Stimulated activated CD8-positive, alpha-beta memory T cell treated with anti-CD3 and anti-CD28 coated beads, Interleukin-2, amount 100 ng/mL, for 1 hour (primary cell): Measurements from ENCODE around the gene MGA.
"Not testable (repeated sequence)": the region's sequence is repeated elsewhere in the genome, so short reads cannot be mapped to it uniquely, and the experiment has no call there.

Experiments
- DNase-seq, 2 donors: peaks; one replicate each; pipeline ENCODE4 v3.0.0-alpha.2; 2020; ENCODE audit warnings: low read depth in 2 of 2

MGA gene

DNA sequence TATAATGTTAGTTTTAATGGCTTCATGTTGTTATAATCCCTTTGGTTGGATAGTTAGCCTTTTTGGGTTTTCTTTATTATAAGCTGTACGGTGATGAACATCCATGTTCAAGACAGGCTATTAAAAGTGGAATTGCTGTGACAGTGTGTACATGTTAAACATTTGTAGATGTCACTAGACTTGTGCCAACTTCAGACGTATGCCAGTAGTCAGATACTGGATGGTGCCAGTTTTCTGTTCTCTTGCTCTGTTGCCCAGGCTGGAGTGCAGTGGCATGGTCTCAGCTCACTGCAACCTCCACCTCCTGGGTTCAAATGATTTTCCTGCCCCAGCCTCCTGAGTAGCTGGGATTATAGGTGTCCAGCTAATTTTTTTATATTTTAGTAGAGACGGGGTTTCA lies 54.1 kb downstream of the MGA start:
- no peak for DNase-seq

DNA sequence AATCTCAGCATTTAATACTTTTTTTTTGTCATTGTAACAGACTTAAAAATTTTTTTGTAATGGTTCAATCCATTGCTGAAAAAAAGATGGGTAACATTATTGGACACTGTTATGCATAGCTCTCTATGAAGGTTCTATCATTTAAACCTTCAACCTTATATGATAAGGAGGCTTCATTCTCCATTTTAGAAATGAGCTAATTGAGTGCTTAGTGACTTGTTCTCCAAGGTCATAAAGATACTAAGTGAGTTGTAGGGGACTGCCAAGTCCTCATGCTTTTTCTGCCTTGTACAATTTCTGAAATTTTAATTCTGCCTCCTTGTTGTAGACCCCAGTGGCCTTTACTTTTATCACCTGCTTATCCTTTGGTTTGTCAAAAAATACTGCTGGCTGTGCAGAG lies 56.7 kb downstream of the MGA start:
- DNase-seq, result no peak

DNA sequence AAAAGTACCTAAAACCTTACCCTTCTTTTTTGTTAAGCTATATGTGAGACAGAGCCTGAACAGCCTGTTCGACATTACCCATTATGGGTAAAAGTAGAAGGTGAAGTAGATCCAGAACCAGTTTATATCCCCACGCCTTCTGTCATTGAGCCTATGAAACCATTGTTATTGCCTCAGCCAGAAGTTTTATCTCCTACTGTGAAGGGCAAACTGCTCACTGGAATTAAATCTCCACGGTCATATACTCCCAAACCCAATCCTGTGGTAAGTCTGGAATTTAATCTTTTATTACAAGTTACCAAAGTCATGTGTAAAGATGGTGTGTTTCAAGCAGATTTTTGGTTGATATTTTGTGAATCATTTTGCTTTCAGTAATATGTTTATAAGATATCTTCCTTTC lies 66.9 kb downstream of the MGA start:
- DNase-seq, result no peak

GRCh38 chr15:41728061-41728460 lies 67.9 kb downstream of the MGA start:
- not testable (repeated sequence) for DNase-seq

GRCh38 chr15:41730543-41730942 lies 70.3 kb downstream of the MGA start:
- DNase-seq, result no peak

DNA sequence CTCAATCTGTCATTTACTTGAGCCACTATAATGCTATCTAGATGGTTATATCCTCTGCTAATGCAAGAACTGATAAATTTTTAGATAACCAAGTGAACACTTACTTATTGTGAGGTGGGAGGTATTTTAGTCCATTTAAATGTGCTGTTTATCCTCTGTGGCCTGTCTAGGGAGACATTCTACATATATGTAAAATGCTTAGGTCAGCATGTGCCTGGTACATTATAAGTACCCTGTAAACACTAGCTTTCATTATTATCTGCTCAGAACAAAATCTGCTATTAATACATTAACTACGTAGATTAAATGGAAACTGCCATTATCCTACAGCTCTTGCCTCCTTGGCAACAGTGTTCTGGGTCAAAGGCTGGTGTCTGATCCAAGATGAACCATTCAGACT lies 72.3 kb downstream of the MGA start:
- no peak for DNase-seq

DNA sequence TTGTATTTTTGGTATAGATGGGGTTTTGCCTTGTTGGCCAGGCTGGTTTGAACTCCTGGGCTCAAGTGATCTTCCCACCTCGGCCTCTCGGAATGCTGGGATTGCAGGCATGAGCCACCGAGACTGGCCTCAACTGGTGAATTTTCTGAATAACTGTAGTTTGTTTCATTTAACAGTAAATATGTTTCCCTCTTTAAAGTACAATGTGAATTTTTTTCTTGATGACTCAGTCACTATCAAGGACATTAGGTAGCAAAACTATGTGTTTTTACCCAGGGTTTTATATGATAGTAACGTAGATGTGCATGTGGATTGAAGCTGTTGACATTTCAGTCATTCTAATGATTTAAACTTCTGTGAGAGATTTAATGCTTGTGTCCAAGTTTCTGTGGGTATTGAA lies 73.9 kb downstream of the MGA start:
- DNase-seq, result no peak

DNA sequence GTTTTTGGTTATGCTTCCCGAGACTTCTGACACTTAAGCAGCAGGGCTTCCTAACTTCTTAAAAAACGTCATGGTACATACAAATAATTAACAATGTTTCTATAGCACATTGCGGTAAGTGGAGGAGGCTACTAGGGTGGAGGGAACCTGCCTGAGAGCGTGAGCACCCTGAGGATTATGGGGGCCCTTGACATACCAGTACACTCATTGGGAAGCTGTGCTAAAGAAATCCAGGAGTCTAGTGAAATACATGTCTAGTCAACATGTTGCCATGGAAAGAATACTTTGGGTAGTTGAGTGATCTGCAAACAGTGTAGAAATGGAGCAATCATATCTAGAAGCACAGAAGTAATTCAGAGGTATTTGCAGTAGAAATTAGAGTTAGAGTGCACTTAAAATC lies 74.8 kb downstream of the MGA start:
- no peak for DNase-seq

GRCh38 chr15:41735492-41735891 lies 75.3 kb downstream of the MGA start:
- DNase-seq, result not testable (repeated sequence)

- DNase-seq, result no peak
Measured at GRCh38 chr15:41746802-41747201, 86.6 kb downstream of the MGA start.

GRCh38 chr15:41756198-41756597 lies 96.0 kb downstream of the MGA start:
- DNase-seq, result no peak

- peak; percentile 18 to 20 for DNase-seq
Measured at GRCh38 chr15:41772720-41773331, 112.6 kb downstream of the MGA start.

GRCh38 chr15:41773332-41773728 lies 113.1 kb downstream of the MGA start:
- no peak for DNase-seq

DNA sequence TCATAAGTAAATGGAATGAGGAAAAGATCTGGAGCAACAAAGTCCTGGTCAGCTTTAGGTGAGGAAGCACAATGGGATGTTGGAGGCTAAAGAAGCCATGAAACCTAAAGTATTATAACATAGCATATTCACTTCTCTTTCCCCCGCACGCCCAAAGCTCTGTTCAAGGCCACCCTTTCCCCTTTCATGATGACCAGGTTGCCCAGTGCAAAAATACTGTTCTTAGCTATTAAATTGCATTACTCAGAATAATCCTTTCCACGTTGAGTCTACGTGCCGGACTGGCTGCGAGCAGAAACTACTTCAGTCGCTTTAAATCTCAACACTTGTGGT lies 113.5 kb downstream of the MGA start:
- no peak for DNase-seq

DNA sequence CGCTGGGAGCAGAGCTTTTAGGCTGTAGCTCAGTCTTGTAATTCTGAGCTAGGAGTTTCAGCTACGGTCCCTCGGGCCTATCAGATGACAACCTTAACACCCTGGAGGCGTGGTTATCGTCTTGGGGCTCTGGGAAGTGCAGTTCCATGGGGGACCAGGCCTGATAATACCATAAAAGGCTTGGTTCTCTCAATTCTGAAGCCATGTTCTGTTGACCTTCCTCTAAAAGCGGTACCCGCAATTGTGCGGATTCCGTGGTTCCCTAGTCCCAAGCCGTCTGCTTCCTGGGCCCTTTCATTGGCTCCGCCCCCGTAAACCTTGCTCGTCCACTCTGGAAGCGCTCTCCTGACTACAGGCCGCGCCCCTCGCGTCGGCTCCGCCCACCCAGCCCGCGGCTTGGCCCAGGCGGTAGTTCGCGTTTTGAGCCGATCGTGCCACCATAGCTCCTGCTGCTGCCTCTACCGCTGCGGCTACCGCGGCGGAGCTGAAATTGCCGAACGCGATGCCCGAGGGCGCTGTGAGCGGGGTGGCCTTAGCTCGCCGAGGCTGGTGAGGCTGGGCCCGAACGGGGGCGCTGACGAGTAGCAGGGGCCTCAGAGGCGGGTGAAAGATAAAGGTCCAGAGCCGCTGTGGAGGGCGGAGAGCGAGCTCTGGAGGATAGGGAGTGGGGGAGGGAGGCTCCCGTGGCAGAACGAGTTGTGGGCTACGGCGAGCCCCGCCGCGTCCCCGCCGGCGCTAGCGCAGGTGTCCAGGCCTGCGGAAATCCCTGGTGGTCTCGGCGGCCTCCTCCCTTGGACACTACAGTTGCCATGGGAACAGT lies 114.1 kb downstream of the MGA start, which contains the start of gene MAPKBP1:
Gene MAPKBP1 (plus strand): TSS at position 423 of the 820 bp plus-strand sequence. CDS start 792 bp downstream, outside the sequence.
- peak; percentile 93 to 95 for DNase-seq

DNA sequence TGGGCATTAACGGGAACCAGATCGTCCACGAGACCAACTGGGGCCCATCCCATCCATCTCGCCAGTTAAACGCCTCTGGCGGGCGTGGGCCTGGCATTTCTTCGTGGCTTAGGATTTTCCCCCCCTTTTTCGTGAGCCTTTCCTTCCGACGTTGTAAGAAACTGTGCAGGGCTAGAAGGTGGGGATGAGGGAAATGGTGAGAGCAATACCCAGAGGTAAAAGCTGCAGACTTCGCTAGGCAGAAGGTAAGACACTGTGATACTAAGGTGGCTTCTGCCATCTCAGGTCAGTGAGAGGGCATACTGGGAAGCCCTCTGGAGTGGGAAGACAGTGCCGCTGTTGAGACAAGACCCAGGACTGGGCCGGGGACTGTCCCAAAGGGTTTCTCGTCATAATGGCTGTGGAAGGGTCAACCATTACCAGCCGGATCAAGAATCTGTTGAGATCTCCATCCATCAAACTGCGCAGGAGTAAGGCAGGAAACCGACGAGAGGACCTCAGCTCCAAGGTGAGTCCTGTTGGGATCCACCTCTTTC lies 114.7 kb downstream of the MGA start:
- DNase-seq, result no peak

DNA sequence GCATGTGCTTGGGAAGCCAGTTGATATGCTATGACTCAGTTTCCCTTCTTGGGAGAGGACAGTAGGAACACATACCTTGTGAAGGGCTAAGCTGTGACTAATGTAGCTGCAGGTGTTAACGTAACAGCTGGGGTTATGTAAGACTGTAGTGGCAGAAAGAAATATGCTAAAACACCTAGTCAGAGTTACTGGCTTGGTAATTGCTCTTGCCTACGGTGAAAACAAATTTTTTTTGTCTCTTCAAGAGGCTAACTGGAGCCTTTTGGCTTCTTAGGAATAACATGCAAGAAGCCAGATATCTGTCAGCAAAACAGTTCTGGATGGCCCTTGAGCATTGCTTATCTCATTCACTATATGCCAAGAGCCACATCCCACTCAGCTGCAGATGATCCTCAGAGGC lies 115.4 kb downstream of the MGA start:
- no peak for DNase-seq

DNA sequence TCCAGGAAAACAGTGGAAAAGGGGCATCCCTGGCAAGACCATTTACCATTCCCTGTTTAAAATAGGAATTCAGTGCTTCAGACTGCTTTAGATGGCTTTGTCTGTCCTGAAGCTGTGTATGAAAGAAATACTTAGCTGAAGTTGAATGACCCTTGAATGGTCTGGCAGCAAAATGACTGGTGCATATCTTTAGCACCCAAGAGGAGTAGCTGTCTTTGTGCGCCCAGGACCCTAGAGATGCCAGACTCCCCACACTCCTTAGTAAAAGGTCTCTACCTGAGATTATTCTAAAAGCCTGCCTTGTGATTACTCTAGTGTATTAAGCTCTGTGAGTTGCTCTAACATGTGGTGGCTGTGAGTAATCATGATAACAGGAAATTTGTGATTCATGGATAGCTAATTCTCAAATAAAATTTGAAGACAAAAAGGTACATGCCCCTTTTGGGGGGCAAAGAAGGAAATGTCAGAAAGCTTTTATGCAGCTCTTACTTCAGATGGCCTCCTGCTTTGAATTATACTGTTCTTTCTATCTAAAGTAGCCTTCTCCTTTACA lies 117.3 kb downstream of the MGA start:
- DNase-seq, result no peak

GRCh38 chr15:41778521-41778920 lies 118.3 kb downstream of the MGA start:
- no peak for DNase-seq

DNA sequence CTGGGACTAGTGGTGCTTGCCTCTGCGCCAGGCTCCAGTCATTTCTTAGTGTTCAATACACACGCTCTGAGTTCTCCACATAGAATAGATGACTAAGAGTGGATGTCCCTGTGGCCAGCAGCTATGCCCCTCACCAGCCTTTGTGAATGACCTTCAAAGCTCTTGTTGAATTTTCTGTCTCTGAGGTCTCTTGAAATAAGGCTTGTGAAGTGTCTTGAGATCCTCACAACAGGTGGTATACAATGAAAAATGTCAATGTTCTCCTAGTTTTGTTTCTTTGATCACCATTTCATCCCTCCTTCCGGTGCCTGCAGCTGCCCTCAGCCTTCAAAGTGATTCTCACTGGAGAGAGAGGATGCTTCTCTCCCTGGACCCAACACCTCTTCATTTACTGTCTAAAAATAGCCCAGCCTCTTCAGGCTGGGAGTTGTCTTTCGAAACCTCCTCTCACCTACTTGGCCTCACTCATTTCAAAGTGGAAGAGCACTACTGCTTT lies 119.5 kb downstream of the MGA start:
- no peak for DNase-seq

- no peak for DNase-seq
Measured at GRCh38 chr15:41780266-41780665, 120.1 kb downstream of the MGA start.

DNA sequence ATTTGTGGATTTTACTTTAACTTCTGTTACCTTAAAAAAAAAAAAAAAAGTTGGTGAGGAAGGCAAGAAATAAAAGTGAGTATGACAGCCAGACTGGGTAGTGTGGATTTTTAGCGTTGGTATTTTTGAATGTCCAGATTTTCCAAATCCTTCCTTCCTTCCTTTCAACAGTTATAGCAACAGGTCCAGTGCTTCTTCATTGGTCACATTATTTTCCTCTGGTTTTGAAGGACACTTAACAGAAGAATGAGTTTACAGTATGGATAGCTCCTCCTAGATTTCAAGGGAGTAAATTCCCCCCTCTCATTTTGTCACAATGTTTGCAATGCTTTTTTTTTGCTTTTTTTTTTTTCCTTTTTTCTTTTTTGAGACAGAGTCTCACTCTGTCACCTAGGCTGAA lies 120.5 kb downstream of the MGA start:
- no peak for DNase-seq
